ENCODE data around the gene SOX5. TPM values are rescaled to one million over a fixed set of nuclear protein-coding genes. Genes with fewer than 3 reads are reported as not detected.

Gene SOX5
- total RNA-seq, 1 donor from 2014 or later: 11.1 TPM

DNA sequence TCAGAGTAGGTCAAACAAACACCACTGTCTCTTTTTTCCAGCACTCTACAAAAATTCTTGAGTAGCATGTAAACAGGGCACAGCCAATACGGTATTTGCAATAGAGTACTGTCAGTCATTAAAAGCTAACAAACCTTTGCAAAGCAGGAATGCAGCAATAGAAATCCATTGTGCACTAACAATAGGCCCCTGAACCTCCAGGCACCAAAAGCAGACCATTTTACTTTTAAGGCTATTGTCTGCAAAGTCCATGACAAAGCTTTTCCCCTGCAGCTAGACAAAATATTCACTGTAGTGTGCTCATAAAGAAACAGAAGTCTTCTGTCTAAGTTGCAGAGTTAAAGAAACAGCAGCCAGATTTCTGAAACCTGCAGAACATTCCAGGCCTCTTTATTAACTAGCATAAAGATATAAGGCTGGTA, 191.9 kb downstream of the SOX5 start:
- no peaks in the 10 kb centered on the region for H3K9me3 Mint-ChIP-seq (ENCODE audit: low read depth)
- no peak overlapping the region for H3K4me3 Mint-ChIP-seq (ENCODE audit: unreplicated experiment)
- TF ChIP-seq, protein P1, sequence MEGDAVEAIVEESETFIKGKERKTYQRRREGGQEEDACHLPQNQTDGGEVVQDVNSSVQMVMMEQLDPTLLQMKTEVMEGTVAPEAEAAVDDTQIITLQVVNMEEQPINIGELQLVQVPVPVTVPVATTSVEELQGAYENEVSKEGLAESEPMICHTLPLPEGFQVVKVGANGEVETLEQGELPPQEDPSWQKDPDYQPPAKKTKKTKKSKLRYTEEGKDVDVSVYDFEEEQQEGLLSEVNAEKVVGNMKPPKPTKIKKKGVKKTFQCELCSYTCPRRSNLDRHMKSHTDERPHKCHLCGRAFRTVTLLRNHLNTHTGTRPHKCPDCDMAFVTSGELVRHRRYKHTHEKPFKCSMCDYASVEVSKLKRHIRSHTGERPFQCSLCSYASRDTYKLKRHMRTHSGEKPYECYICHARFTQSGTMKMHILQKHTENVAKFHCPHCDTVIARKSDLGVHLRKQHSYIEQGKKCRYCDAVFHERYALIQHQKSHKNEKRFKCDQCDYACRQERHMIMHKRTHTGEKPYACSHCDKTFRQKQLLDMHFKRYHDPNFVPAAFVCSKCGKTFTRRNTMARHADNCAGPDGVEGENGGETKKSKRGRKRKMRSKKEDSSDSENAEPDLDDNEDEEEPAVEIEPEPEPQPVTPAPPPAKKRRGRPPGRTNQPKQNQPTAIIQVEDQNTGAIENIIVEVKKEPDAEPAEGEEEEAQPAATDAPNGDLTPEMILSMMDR (IDR thresholded peaks at IDR 0.05): no peak
- DNase-seq (ENCODE audit: low spot score): no peak
- peaks cover 2% of the 10 kb centered on the region for H3K36me3 Mint-ChIP-seq (ENCODE audit: low read depth)
- H3K4me1 Mint-ChIP-seq (ENCODE audit: low read depth): peaks cover 9% of the 10 kb centered on the region
- H3K27me3 Mint-ChIP-seq (ENCODE audit: low read depth): no peaks in the 10 kb centered on the region
- no peak overlapping the region for H3K27ac Mint-ChIP-seq (ENCODE audit: unreplicated experiment)

DNA sequence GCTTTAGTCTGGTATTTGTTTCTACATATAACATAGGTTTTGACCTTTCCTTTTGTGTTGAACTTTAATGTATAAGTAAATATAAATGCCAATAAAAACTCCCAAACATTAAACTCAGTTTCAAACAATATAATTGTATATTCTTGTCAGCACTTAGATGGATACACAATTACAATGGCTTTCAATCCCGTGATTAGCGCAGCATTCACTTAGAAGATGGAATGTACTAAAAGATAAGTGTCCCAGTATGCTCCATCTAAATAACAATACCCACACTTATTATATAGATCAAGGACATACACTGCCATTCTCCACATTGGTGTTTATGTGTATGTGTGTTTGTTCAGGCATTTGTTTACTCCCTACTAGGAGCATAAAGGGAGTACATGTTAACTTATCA, 193.1 kb downstream of the SOX5 start:
- H3K27me3 Mint-ChIP-seq (ENCODE audit: low read depth): no peaks in the 10 kb centered on the region
- H3K4me1 Mint-ChIP-seq (ENCODE audit: low read depth): peaks cover 5% of the 10 kb centered on the region
- peaks cover 2% of the 10 kb centered on the region for H3K36me3 Mint-ChIP-seq (ENCODE audit: low read depth)
- no peak overlapping the region for H3K27ac Mint-ChIP-seq (ENCODE audit: unreplicated experiment)
- TF ChIP-seq, protein P1 (IDR thresholded peaks at IDR 0.05): no peak
- no peak overlapping the region for H3K4me3 Mint-ChIP-seq (ENCODE audit: unreplicated experiment)
- no peak for DNase-seq (ENCODE audit: low spot score)
- no peaks in the 10 kb centered on the region for H3K9me3 Mint-ChIP-seq (ENCODE audit: low read depth)

DNA sequence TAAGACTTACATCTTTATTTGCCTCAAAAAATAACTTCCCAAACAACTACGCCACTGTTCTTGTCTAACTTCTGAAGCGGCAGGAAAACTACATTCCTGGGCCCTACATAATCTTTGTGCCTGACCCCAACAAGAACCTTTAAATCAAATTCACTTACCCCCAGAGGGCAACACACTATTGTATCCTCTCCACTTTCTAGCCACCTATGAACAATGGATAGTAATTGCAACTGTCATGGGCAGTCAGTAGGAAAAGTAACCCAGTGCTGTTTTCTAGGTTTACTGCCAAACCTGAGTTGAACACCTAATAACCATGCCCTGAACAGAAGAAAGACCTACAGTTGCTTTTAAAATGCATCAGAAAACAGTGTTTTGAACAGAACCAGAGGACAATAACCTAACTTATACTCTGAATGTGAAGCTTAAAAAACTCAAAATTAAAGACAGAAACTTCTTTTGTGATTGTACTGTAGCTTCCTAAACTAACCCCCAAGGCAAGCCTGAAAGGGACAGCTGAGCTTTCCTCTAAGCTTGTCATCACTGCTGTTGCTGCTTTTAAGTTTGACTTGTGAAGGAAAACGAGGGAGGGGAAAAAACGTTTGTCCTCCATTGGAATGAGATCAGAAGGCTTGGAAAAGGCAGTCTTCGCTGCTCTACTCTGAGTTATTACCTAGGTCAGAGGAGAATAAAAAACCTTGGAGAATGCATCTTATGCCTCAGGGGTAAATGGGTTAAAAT, 195.7 kb downstream of the SOX5 start:
- Mint-ChIP-seq H3K4me3 (ENCODE audit: unreplicated experiment) (no peak overlapping the region), H3K4me1 (ENCODE audit: low read depth) (peaks cover 5% of the 10 kb centered on the region), H3K27me3 (ENCODE audit: low read depth) (no peaks in the 10 kb centered on the region), H3K27ac (ENCODE audit: unreplicated experiment) (no peak overlapping the region), H3K36me3 (ENCODE audit: low read depth) (peaks cover 2% of the 10 kb centered on the region), H3K9me3 (ENCODE audit: low read depth) (no peaks in the 10 kb centered on the region)
- TF ChIP-seq, protein P1 (IDR thresholded peaks at IDR 0.05): no peak
- no peak for DNase-seq (ENCODE audit: low spot score)

DNA sequence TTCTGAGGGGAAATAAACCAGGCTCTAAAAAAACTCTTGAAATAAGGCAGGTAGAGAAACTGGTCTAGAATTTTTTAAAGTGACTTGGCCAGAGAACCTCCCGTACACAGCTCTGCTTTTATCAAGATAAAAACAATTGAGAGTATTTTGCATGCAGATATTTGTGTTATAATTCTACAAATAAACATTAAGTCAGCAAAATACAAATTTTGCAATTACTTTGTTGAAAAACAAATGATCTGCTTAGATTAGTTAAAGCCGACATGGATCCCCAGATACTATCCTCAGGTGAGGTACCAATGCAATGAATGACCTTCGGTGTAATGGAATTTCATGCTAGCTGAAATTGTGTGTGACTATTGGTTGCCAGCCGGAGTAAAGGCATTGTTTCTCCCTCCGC, 197.2 kb downstream of the SOX5 start:
- H3K36me3 Mint-ChIP-seq (ENCODE audit: low read depth): peaks cover 2% of the 10 kb centered on the region
- TF ChIP-seq, protein P1 (IDR thresholded peaks at IDR 0.05): no peak
- no peak overlapping the region for H3K27ac Mint-ChIP-seq (ENCODE audit: unreplicated experiment)
- H3K4me1 Mint-ChIP-seq (ENCODE audit: low read depth): peaks cover under 1% of the 10 kb centered on the region
- peaks cover 2% of the 10 kb centered on the region for H3K9me3 Mint-ChIP-seq (ENCODE audit: low read depth)
- H3K4me3 Mint-ChIP-seq (ENCODE audit: unreplicated experiment): no peak overlapping the region
- no peaks in the 10 kb centered on the region for H3K27me3 Mint-ChIP-seq (ENCODE audit: low read depth)
- no peak for DNase-seq (ENCODE audit: low spot score)

DNA sequence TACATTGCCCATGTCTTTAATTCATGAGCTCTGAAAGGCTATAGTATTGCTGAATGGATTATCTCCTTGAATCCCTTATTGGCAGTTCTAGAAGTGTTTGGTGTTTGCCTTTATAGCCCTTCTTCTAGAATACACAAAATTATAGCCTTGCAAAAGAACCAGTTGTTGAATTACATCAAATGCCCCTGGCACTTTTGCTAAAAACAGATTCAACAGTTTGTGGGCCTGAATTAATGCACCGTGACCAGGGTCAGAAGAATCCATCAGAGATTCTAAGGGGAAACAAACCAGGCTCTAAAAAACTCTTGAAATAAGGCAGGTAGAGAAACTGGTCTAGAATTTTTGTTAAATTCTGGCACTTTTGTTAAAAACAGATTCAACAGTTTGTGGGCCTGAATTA, 197.8 kb downstream of the SOX5 start:
- Mint-ChIP-seq H3K27ac (ENCODE audit: unreplicated experiment) (no peak overlapping the region), H3K36me3 (ENCODE audit: low read depth) (peaks cover 4% of the 10 kb centered on the region), H3K9me3 (ENCODE audit: low read depth) (peaks cover 7% of the 10 kb centered on the region), H3K4me3 (ENCODE audit: unreplicated experiment) (no peak overlapping the region), H3K27me3 (ENCODE audit: low read depth) (no peaks in the 10 kb centered on the region), H3K4me1 (ENCODE audit: low read depth) (no peaks in the 10 kb centered on the region)
- DNase-seq (ENCODE audit: low spot score): no peak
- TF ChIP-seq, protein P1 (IDR thresholded peaks at IDR 0.05): no peak

Data from chondrocyte (in vitro differentiated cells).